Measurements from ENCODE around the gene NCAM2. TPM values are rescaled to one million over a fixed set of nuclear protein-coding genes. Genes with fewer than 3 reads are reported as not detected.

Gene NCAM2
- total and polyA plus RNA-seq, 2 of the 8 experiments (the other 6 are each of a cell fraction or from before 2014, with no cell fraction given), result 0.14 to 1.1 TPM

DNA sequence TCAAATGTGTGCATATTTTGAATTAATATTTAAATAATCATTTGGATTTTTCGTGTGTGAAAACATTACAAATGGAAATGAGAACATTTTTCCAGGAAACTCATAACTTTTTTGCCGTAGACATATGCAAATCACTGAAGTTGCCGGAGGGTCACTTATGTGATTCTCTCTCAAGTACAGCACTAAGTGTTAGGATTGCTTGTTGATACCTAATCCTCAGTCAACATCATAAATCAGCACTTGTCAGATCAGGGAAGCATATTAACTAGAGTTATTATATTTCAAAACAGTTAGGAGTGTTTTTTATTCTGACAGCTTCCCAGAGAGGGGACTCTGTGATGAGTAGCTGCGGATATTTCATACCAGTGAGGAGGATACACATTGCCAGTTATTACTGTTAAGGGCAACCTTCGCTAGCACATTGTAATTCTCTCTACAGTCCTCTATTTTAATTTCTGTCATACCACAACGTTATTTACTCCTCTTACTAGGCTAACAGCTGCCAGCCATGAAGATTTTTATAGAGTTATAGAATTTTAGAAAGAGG is 41.5 kb downstream of the NCAM2 start:
- no peaks in the 10 kb centered on the region for H3K9me3 ChIP-seq (ENCODE audit: insufficient read depth in 2 of 2, low read depth in 1 of 2, low read length in 1 of 2)
- H3K27me3 ChIP-seq (replicated peaks in 1 of 4; ENCODE audit: control insufficient read depth in 3 of 4, extremely low read depth in 1 of 4, insufficient read depth in 3 of 4, low read length in 3 of 4), result no peaks in the 10 kb centered on the region
- ChIA-PET POLR2A (ENCODE audit: partially characterized antibody) (no interaction called here), CTCF (ENCODE audit: partially characterized antibody) (interaction anchor here (0.6 kb wide), 1 partner anchor 15 kb away, joined by 3 read pairs; no protein-coding TSS in a partner anchor)
- peaks cover 0 to 4% (median 0%) of the 10 kb centered on the region in 4 experiments; a peak in 1 of 7 replicates for H3K4me1 ChIP-seq (replicated peaks in 1 of 4; ENCODE audit: control insufficient read depth in 3 of 4, insufficient read depth in 4 of 4, low read length in 3 of 4)
- H3K79me2 ChIP-seq (ENCODE audit: control insufficient read depth in 1 of 2, insufficient read depth in 2 of 2, low read length in 2 of 2), result no peaks in the 10 kb centered on the region
- no peak overlapping the region for H2BK12ac ChIP-seq (ENCODE audit: low read depth, low read length)
- H3K9ac ChIP-seq (replicated peaks in 1 of 4; ENCODE audit: extremely low read depth in 1 of 4, low read depth in 3 of 4, low read length in 3 of 4), result no peak overlapping the region
- H2BK20ac ChIP-seq (ENCODE audit: low read length), result no peak overlapping the region
- no peak overlapping the region for H3K56ac ChIP-seq (replicated peaks; ENCODE audit: insufficient read length, low read depth, low read length)
- no peak overlapping the region for H3K27ac ChIP-seq (ENCODE audit: low read depth, low read length)
- H3K4me3 ChIP-seq (ENCODE audit: extremely low read depth in 1 of 4, insufficient read depth in 2 of 4, low read depth in 3 of 4, low read length in 4 of 4), result no peak overlapping the region
- no peak overlapping the region for H3K4ac ChIP-seq (replicated peaks; ENCODE audit: insufficient read length, low read depth, low read length)
- H2BK15ac ChIP-seq (ENCODE audit: low read length), result no peak overlapping the region
- no peak overlapping the region for H2AFZ ChIP-seq (ENCODE audit: low read length)
- TF ChIP-seq SAP30 (IDR thresholded peaks at IDR 0.05; ENCODE audit: insufficient read depth, insufficient replicate concordance, low read length), result no peak
- no peak for TF ChIP-seq RXRA (IDR thresholded peaks at IDR 0.05; ENCODE audit: insufficient read depth, low read depth, low read length)
- no peak for TF ChIP-seq RAD21 (IDR thresholded peaks at IDR 0.05 in 1 of 2, conservative IDR thresholded peaks at IDR 0.05 in 1 of 2; ENCODE audit: low read depth in 2 of 2, low read length in 2 of 2)
- no peak for TF ChIP-seq GTF2F1 (IDR thresholded peaks at IDR 0.05; ENCODE audit: borderline replicate concordance, low read depth, low read length)
- no peak for TF ChIP-seq SUZ12 (IDR thresholded peaks at IDR 0.05; ENCODE audit: low read length)
- no peak for TF ChIP-seq BACH1 (IDR thresholded peaks at IDR 0.05; ENCODE audit: low read length)
- no peak for TF ChIP-seq PHF8 (conservative IDR thresholded peaks at IDR 0.05; ENCODE audit: low read depth, low read length)
- no peak overlapping the region for H3K23ac ChIP-seq (ENCODE audit: insufficient read length)
- H4K8ac ChIP-seq (ENCODE audit: extremely low read depth, insufficient read depth, low read length), result no peak overlapping the region
- FAIRE-seq, result no peak
- H3K23me2 ChIP-seq (ENCODE audit: low read depth, low read length), result no peaks in the 10 kb centered on the region
- H4K20me1 ChIP-seq (replicated peaks in 1 of 2; ENCODE audit: control insufficient read depth in 1 of 2, insufficient read depth in 2 of 2, low read length in 2 of 2), result no peaks in the 10 kb centered on the region
- H3K18ac ChIP-seq (ENCODE audit: extremely low read depth, low read length), result no peak overlapping the region
- no peaks in the 10 kb centered on the region for H3K36me3 ChIP-seq (ENCODE audit: control insufficient read depth in 2 of 4, insufficient read depth in 4 of 4, low read length in 3 of 4)
- H3K79me1 ChIP-seq (ENCODE audit: low read depth, low read length), result no peaks in the 10 kb centered on the region
- no peak overlapping the region for H2AK5ac ChIP-seq (ENCODE audit: low read depth, low read length)
- no peak overlapping the region for H3K4me2 ChIP-seq (ENCODE audit: insufficient read depth in 1 of 2, low read depth in 2 of 2, low read length in 2 of 2)
- WGBS, 2 experiments (ENCODE audit: extremely low coverage in 1 of 2, insufficient coverage in 1 of 2, insufficient read length in 1 of 2, insufficient replicate concordance in 2 of 2, low coverage in 1 of 2, low lambda C conversion rate in 2 of 2, missing lambda C conversion rate in 1 of 2), result 90% methylated on average over 6 of the region's 6 CpGs; no CpG with 5 or more reads in 1 of the 2 experiments
- H2BK5ac ChIP-seq (ENCODE audit: low read depth, low read length), result no peak overlapping the region
- no peak overlapping the region for H4K91ac ChIP-seq (replicated peaks; ENCODE audit: insufficient read length, low read length)
- no peak overlapping the region for H4K5ac ChIP-seq (ENCODE audit: insufficient read length, low read depth, low read length)
- DNase-seq (ENCODE audit: low read depth in 1 of 2, low spot score in 2 of 2), result no peak
- no peak overlapping the region for H3K14ac ChIP-seq (ENCODE audit: insufficient read length)
- no peak overlapping the region for H2BK120ac ChIP-seq (replicated peaks; ENCODE audit: low read depth, low read length)
